MM.1S (cell line): Measurements from ENCODE around the gene SDHAF4.

ENCODE experiments used
- CTCF ChIP-seq: fragments of 300-600 bp; sonication (generic); IDR thresholded peaks from 2 replicates; pipeline ENCODE4 v1.5.1; 2016; ENCODE audit warnings: antibody characterized with exemption, low read length, mixed read lengths
- EZH2 ChIP-seq: fragments of 300-600 bp; sonication (generic); optimal IDR thresholded peaks from 2 replicates; pipeline ENCODE3; 2017; ENCODE audit warnings: low read depth, mild to moderate bottlenecking, antibody characterized with exemption, low read length, mixed read lengths
- EZH2phosphoT487 ChIP-seq: fragments of 300-600 bp; sonication (generic); IDR thresholded peaks from 2 replicates; pipeline ENCODE4 v1.6.1; 2018; ENCODE audit warnings: antibody characterized with exemption, low read length

- TF ChIP-seq EZH2phosphoT487 (no peak), CTCF (no peak), EZH2 (no peak)
These were observed 39.5 kb upstream of the SDHAF4 start for GRCh38 chr6:70527071-70527737.
